Rectal smooth muscle tissue (tissue), 1 donor: ENCODE measurements around the gene TUBGCP6.

ENCODE experiments used
- H3K27ac ChIP-seq: one replicate; pipeline ENCODE4 v1.7.0; 2013; ENCODE audit warnings: low read depth, low read length, inconsistent platforms
- H3K27me3 ChIP-seq: one replicate; pipeline ENCODE4 v1.7.0; 2013; ENCODE audit warnings: low read length; ENCODE audit not compliant: control insufficient read depth, insufficient read depth
- H3K36me3 ChIP-seq: one replicate; pipeline ENCODE4 v1.7.0; 2013; ENCODE audit warnings: low read length; ENCODE audit not compliant: control insufficient read depth, insufficient read depth
- H3K4me1 ChIP-seq: one replicate; pipeline ENCODE4 v1.7.0; 2013; ENCODE audit warnings: low read length; ENCODE audit not compliant: control insufficient read depth, insufficient read depth
- H3K4me3 ChIP-seq: one replicate; pipeline ENCODE4 v1.7.0; 2013; ENCODE audit warnings: low read length
- H3K9ac ChIP-seq: one replicate; pipeline ENCODE4 v1.7.0; 2013; ENCODE audit warnings: low read length

The TUBGCP6 gene

GRCh38 chr22:50185375-50186087 lies 59.3 kb downstream of the TUBGCP6 start, which contains the start of gene TRABD:
TSS of gene TRABD (plus strand) at chr22:50185913. CDS start at chr22:50193061, 7,148 bp downstream.
- peak within 1 kb of the TSS; percentile 67 for H3K4me3 ChIP-seq
- H3K36me3 ChIP-seq, result no peaks in the 10 kb centered on the region
- H3K27ac ChIP-seq, result no peak within 1 kb of the TSS
- H3K9ac ChIP-seq, result peak within 1 kb of the TSS; percentile 8
- H3K4me1 ChIP-seq, result peaks cover 11% of the 10 kb centered on the region
- no peaks in the 10 kb centered on the region for H3K27me3 ChIP-seq

GRCh38 chr22:50184902-50185374 lies 59.9 kb downstream of the TUBGCP6 start:
- no peaks in the 10 kb centered on the region for H3K27me3 ChIP-seq
- peak overlapping the region; percentile 55 for H3K4me3 ChIP-seq
- peaks cover 8% of the 10 kb centered on the region for H3K4me1 ChIP-seq
- no peak overlapping the region for H3K27ac ChIP-seq
- H3K9ac ChIP-seq, result no peak overlapping the region
- H3K36me3 ChIP-seq, result no peaks in the 10 kb centered on the region

DNA sequence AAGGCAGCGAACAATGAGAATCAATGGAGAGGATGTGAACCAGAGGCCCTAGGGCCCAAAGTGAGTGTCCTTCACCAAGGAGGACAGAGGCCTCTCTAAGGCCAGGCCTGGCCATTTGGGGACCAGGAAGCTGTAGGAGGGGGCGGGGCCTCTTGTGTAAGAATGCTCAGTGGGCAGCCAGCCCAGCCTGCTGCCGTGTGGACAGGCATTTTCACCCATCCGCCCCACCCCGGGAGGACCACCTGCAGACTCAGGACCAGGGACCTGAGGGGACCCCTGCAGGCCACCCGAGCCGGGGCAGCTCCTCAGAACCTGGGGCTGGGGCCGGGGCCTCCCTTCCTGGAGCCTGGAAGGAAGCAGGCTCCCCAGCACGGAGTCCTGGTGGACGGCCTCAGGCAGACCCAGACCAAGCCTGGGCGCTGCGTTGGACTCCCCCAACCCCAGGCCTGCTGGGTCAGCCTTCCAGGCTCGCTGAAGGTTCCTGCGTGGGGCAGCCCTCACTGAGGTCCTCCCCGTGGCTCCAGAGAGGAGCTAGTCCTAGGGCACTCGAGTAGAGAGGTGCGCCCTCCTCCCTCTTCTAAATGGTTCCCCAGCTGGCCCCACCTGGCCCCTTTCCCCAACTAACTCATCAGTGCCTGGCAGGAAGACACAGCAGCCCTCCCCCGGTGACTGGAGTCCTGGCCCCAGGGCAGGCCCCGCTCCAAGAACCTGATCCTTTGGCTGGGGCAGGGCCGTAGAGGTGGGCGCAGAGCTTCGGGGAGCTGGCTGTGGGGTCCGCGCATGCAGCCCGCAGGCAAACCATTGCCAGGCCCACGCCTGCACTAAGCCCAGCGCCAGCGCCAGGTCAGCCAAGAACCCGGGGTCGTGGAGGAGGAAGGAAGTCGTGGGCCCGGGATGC lies 60.6 kb downstream of the TUBGCP6 start:
- Histone ChIP-seq H3K27ac (no peak overlapping the region), H3K4me1 (peaks cover 5% of the 10 kb centered on the region), H3K9ac (no peak overlapping the region)

GRCh38 chr22:50183141-50183971 lies 61.5 kb downstream of the TUBGCP6 start:
- H3K27ac ChIP-seq, result no peak overlapping the region

More for the DNA sequence above, 60.6 kb downstream of the TUBGCP6 start:
- Histone ChIP-seq H3K27me3 (peaks cover 4% of the 10 kb centered on the region), H3K36me3 (no peaks in the 10 kb centered on the region), H3K4me3 (no peak overlapping the region)

DNA sequence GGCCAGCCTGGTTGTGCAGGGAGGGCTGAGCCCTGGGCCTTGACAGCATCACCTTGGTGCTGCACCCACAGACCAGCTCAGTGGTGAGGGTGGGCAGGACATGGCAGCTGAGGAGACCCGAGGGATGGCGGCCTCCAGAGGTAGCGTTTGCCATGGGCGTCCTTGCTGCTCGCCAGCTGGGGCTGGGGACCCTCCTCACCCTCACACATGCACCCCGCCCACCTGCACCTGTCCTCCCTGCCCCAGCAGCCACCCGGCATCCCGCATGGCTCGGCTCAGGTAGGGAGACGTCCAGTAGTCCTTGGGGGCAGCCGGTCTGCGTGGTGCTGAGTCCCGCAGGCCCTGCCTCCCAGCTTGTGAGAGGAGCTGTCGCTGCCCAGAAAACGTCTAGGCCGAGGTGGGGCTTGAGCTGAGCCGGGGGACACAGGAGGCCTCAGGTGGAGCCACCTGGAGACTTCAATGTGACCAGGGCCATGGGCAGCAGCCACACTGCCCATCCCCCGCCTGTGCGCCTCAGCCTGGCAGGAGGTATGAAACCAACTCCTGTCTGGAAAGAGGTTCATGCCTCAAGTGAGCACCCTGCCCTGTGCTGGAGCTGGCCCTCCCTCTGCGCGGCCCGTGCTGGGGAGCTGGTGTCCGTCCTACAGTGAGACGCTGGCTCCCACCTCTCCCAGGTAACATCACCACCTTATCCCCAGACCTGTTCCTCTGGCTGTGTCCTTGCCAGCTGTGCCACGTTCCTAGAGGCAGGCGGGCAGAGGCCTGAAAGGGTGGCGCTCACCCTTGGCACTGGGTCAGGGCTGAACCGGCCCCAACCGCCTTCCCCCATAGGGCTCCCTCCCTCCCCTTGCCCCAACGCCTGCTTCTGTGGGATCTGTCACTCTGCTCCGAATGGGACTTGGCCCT lies 62.4 kb downstream of the TUBGCP6 start:
- Histone ChIP-seq H3K36me3 (no peaks in the 10 kb centered on the region), H3K9ac (no peak overlapping the region), H3K27ac (no peak overlapping the region), H3K4me1 (peaks cover 5% of the 10 kb centered on the region), H3K4me3 (no peak overlapping the region), H3K27me3 (peaks cover 4% of the 10 kb centered on the region)

More at GRCh38 chr22:50183141-50183971, 61.5 kb downstream of the TUBGCP6 start:
- no peaks in the 10 kb centered on the region for H3K36me3 ChIP-seq
- H3K9ac ChIP-seq, result no peak overlapping the region
- peaks cover 4% of the 10 kb centered on the region for H3K27me3 ChIP-seq
- peaks cover 5% of the 10 kb centered on the region for H3K4me1 ChIP-seq
- no peak overlapping the region for H3K4me3 ChIP-seq

- no peak overlapping the region for H3K9ac ChIP-seq
- no peaks in the 10 kb centered on the region for H3K36me3 ChIP-seq
- H3K4me1 ChIP-seq, result peaks cover 2% of the 10 kb centered on the region
- H3K4me3 ChIP-seq, result no peak overlapping the region
- no peak overlapping the region for H3K27ac ChIP-seq
- H3K27me3 ChIP-seq, result peaks cover 4% of the 10 kb centered on the region
Measured at GRCh38 chr22:50180727-50181521, 63.9 kb downstream of the TUBGCP6 start.

- peaks cover 4% of the 10 kb centered on the region for H3K27me3 ChIP-seq
- H3K36me3 ChIP-seq, result no peaks in the 10 kb centered on the region
- H3K4me3 ChIP-seq, result no peak overlapping the region
- no peak overlapping the region for H3K27ac ChIP-seq
- H3K4me1 ChIP-seq, result peaks cover 2% of the 10 kb centered on the region
- H3K9ac ChIP-seq, result no peak overlapping the region
Measured at GRCh38 chr22:50179937-50180726, 64.7 kb downstream of the TUBGCP6 start.

GRCh38 chr22:50178871-50179869 lies 65.7 kb downstream of the TUBGCP6 start:
- Histone ChIP-seq H3K4me1 (no peaks in the 10 kb centered on the region), H3K36me3 (no peaks in the 10 kb centered on the region), H3K27ac (no peak overlapping the region), H3K4me3 (no peak overlapping the region), H3K9ac (no peak overlapping the region), H3K27me3 (peaks cover 4% of the 10 kb centered on the region)

DNA sequence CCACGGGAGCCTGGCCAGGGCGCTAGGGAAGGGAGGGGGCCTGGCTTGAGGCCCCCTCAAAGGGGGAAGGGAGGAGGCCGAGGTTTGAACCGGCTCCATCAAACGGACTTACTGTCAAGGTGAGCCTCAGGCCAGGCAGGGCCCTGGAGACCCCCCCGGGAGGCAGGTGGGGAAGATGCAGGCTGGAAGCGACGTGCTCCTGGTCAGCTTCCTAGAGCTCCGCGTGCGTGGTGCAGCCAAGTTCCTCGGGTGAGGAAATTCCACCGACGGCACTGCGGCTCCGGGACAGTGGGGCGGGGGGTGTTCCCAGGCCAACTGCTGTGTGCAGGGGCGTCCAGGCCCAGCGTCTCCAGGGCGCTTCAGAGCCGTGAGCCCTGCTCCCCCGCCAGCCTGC lies 66.4 kb downstream of the TUBGCP6 start:
- Histone ChIP-seq H3K27ac (no peak overlapping the region), H3K27me3 (peaks cover 4% of the 10 kb centered on the region), H3K4me3 (no peak overlapping the region), H3K9ac (no peak overlapping the region), H3K36me3 (no peaks in the 10 kb centered on the region), H3K4me1 (no peaks in the 10 kb centered on the region)
